Central memory CD8-positive, alpha-beta T cell (primary cell): Measurements from ENCODE around the gene PLAC8.
A peak's percentile ranks its signal among the peaks of the same experiment; 100 is the strongest.
"Not testable (repeated sequence)": the region's sequence is repeated elsewhere in the genome, so short reads cannot be mapped to it uniquely, and the experiment has no call there.

ENCODE experiments used
- ATAC-seq: fragments of 150-1000 bp; cut with Tn5 transposase; replicated peaks from 2 replicates; pipeline ENCODE4 v1.10.0; 2022; ENCODE audit warnings: mild to moderate bottlenecking, moderate FRiP score, moderate number of reproducible peaks; ENCODE audit not compliant: poor library complexity, severe bottlenecking; ENCODE audit errors: extremely low read depth
- DNase-seq, 2 donors: peaks; one replicate each; pipeline ENCODE4 v3.0.0; 2021; ENCODE audit warnings: low spot score in 2 of 2
- H3K27ac Mint-ChIP-seq: one replicate; pipeline ENCODE4 v1.8.0; 2022; ENCODE audit warnings: low read depth, mild to moderate bottlenecking, moderate library complexity, mixed read lengths
- H3K27me3 Mint-ChIP-seq: one replicate; pipeline ENCODE4 v1.8.0; 2022; ENCODE audit warnings: mixed read lengths
- H3K36me3 Mint-ChIP-seq: one replicate; pipeline ENCODE4 v1.8.0; 2022; ENCODE audit warnings: mild to moderate bottlenecking, moderate library complexity, mixed read lengths; ENCODE audit not compliant: insufficient read depth
- H3K4me1 Mint-ChIP-seq: one replicate; pipeline ENCODE4 v1.8.0; 2022; ENCODE audit warnings: mixed read lengths
- H3K4me3 Mint-ChIP-seq: one replicate; pipeline ENCODE4 v1.8.0; 2022; ENCODE audit warnings: mild to moderate bottlenecking, moderate library complexity, mixed read lengths
- H3K9me3 Mint-ChIP-seq: one replicate; pipeline ENCODE4 v1.8.0; 2022; ENCODE audit warnings: mixed read lengths

The PLAC8 gene

GRCh38 chr4:83110223-83110945, 4.1 kb downstream of the PLAC8 start:
- H3K27ac Mint-ChIP-seq, result peak overlapping the region; percentile 26
- ATAC-seq, result peak; percentile 76
- no peaks in the 10 kb centered on the region for H3K9me3 Mint-ChIP-seq
- DNase-seq, result peak; percentile 77 to 86
- H3K4me3 Mint-ChIP-seq, result peak overlapping the region; percentile 93
- H3K27me3 Mint-ChIP-seq, result no peaks in the 10 kb centered on the region
- H3K4me1 Mint-ChIP-seq, result peaks cover 39% of the 10 kb centered on the region
- peaks cover 52% of the 10 kb centered on the region for H3K36me3 Mint-ChIP-seq

DNA sequence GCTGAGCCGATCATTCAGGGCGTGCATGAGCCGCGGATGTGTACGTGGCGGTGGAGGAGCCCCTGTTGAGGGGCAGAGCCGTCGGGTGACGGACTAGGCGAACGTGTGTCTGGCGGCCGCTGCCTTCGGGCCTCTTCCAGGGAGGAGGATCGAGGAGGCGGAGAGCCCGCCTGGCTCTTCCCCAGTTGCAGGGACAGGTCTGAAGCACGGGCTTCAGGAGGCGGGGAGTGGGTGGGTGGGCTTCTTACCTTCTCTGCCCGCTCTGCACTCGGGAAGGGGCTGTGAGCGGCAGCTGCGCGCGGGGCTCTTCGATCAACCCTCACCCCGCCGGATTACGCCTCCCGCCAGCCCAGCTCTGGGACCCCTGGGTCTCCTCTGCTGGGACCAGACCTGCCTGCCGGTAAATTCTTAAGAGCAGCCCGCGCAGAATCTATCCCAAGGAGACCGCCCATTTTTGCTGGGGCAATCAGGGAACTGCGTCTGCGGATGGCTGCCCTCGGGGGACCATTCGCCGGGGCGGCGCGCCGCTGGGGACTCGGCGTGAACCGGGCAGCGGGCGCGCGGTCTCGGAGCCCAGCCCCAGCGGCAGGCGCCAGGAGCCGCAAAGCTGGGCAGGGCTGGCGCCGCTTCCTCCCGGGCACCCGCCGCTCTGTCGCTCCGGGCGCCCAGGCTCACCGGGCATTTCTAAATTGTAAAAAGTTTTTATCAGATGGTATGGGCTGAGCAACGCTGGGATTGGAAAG, 4.9 kb downstream of the PLAC8 start:
- no peaks in the 10 kb centered on the region for H3K27me3 Mint-ChIP-seq
- peaks cover 59% of the 10 kb centered on the region for H3K36me3 Mint-ChIP-seq

GRCh38 chr4:83108101-83108861, 6.2 kb downstream of the PLAC8 start:
- Mint-ChIP-seq H3K9me3 (no peaks in the 10 kb centered on the region), H3K27me3 (no peaks in the 10 kb centered on the region), H3K27ac (peak overlapping the region; percentile 88), H3K36me3 (peaks cover 68% of the 10 kb centered on the region), H3K4me3 (peak overlapping the region; percentile 93), H3K4me1 (peaks cover 39% of the 10 kb centered on the region)
- DNase-seq (no peak), ATAC-seq (no peak)

More for the DNA sequence above, 4.9 kb downstream of the PLAC8 start:
- Mint-ChIP-seq H3K4me3 (peak overlapping the region; percentile 93), H3K27ac (peak overlapping the region; percentile 88), H3K9me3 (no peaks in the 10 kb centered on the region), H3K4me1 (peaks cover 39% of the 10 kb centered on the region)
- DNase-seq (no peak), ATAC-seq (peak; percentile 33)

DNA sequence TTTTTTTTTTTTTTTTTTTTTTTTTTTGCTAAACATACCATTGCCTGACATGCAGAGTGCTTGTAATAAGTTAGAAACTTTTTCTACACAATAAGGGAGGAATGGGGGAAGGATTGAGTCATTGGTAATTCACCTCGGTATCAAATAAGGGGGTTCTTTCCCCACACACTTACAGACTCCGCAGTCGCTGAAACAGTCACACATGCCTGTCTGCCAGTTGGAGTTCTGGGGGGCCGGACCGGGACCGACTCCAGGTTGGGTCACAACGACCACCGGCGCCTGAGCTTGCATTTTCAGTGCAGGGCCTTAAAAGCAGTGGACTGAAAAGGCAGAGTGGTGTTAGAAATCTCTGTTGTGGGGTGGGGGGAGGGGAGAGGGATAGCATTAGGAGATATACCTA, 6.9 kb downstream of the PLAC8 start:
- Mint-ChIP-seq H3K36me3 (peaks cover 73% of the 10 kb centered on the region), H3K4me3 (peak overlapping the region; percentile 93), H3K9me3 (no peaks in the 10 kb centered on the region), H3K27me3 (no peaks in the 10 kb centered on the region), H3K27ac (peak overlapping the region; percentile 88), H3K4me1 (peaks cover 38% of the 10 kb centered on the region)
- no peak for ATAC-seq
- no peak for DNase-seq

DNA sequence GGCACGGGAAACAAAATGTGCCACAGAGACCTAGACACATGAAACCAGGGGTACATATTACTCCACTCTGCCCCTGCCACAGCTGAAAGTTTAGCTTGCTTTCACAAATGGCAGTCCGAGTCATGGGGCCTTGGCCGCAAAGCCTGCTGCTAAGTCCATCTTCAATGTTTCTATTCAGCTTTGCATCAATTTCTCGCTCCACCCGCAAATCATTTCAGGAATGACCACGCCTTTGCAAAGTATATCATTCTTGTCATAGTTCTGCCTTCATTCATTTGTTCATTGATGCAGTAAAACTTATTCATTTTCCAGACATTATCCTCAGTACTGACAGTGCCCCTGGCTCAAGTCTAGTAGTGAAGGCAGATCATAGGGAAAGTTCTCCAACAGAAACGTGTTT, 9.5 kb downstream of the PLAC8 start:
- Mint-ChIP-seq H3K4me1 (peaks cover 51% of the 10 kb centered on the region), H3K9me3 (peaks cover 5% of the 10 kb centered on the region), H3K4me3 (no peak overlapping the region), H3K27ac (peak overlapping the region; percentile 8), H3K36me3 (peaks cover 77% of the 10 kb centered on the region), H3K27me3 (no peaks in the 10 kb centered on the region)
- no peak for ATAC-seq
- no peak for DNase-seq

- Mint-ChIP-seq H3K9me3 (peaks cover 5% of the 10 kb centered on the region), H3K27ac (peak overlapping the region; percentile 63), H3K4me1 (peaks cover 71% of the 10 kb centered on the region), H3K36me3 (peaks cover 89% of the 10 kb centered on the region), H3K4me3 (no peak overlapping the region), H3K27me3 (no peaks in the 10 kb centered on the region)
- no peak for ATAC-seq
- DNase-seq, result no peak
Measured at GRCh38 chr4:83096397-83096796, 18.1 kb downstream of the PLAC8 start.

- Mint-ChIP-seq H3K36me3 (peaks cover 94% of the 10 kb centered on the region), H3K4me1 (peaks cover 67% of the 10 kb centered on the region), H3K27ac (peak overlapping the region; percentile 78), H3K27me3 (no peaks in the 10 kb centered on the region), H3K9me3 (no peaks in the 10 kb centered on the region), H3K4me3 (no peak overlapping the region)
- DNase-seq (no peak), ATAC-seq (no peak)
Measured at GRCh38 chr4:83093060-83093640, 21.4 kb downstream of the PLAC8 start.

GRCh38 chr4:83089410-83090157, 24.9 kb downstream of the PLAC8 start:
- peak overlapping the region; percentile 9 for H3K27ac Mint-ChIP-seq
- no peaks in the 10 kb centered on the region for H3K27me3 Mint-ChIP-seq
- no peak overlapping the region for H3K4me3 Mint-ChIP-seq
- DNase-seq (no peak), ATAC-seq (no peak)
- peaks cover 77% of the 10 kb centered on the region for H3K36me3 Mint-ChIP-seq
- H3K4me1 Mint-ChIP-seq, result peaks cover 50% of the 10 kb centered on the region
- no peaks in the 10 kb centered on the region for H3K9me3 Mint-ChIP-seq

GRCh38 chr4:83084956-83085355, 29.6 kb downstream of the PLAC8 start:
- peaks cover 40% of the 10 kb centered on the region for H3K4me1 Mint-ChIP-seq
- not testable (repeated sequence) for DNase-seq, ATAC-seq, H3K27ac Mint-ChIP-seq, H3K27me3 Mint-ChIP-seq, H3K9me3 Mint-ChIP-seq, H3K4me3 Mint-ChIP-seq
- H3K36me3 Mint-ChIP-seq, result peaks cover 33% of the 10 kb centered on the region

- H3K4me1 Mint-ChIP-seq, result peaks cover 36% of the 10 kb centered on the region
- H3K9me3 Mint-ChIP-seq, result no peaks in the 10 kb centered on the region
- H3K27ac Mint-ChIP-seq, result peak overlapping the region; percentile 81
- H3K36me3 Mint-ChIP-seq, result peaks cover 24% of the 10 kb centered on the region
- H3K4me3 Mint-ChIP-seq, result peak overlapping the region; percentile 44
- ATAC-seq, result peak; percentile 99
- no peaks in the 10 kb centered on the region for H3K27me3 Mint-ChIP-seq
- DNase-seq, result peak; percentile 36 to 59
Measured at GRCh38 chr4:83083925-83084475, 30.5 kb downstream of the PLAC8 start.

DNA sequence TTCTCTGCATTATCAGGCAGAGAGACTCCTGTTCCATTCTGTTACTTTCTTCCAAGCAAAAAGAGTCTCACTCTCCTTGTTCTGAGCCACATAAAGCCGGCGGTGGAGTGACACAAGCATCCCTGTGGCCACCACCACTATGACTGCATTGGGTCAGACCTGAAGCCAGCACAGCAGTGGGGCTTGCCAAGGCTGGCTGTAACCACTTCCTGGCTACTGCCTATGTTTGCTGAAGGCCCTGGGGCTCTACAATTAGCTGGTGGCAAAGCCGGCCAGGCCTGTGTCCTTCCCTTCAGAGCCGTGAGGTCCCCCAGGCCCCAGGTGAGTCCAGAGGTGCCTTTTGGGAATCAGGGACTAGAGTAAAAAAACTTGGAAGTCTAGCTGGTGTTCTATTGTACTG, 31.8 kb downstream of the PLAC8 start:
- no peak for DNase-seq
- Mint-ChIP-seq H3K4me1 (peaks cover 28% of the 10 kb centered on the region), H3K27me3 (no peaks in the 10 kb centered on the region), H3K9me3 (no peaks in the 10 kb centered on the region), H3K27ac (peak overlapping the region; percentile 81), H3K36me3 (peaks cover 13% of the 10 kb centered on the region), H3K4me3 (no peak overlapping the region)
- no peak for ATAC-seq
